Trophoblast cell (in vitro differentiated cells and primary cell): ENCODE results near the gene CCDC188.

Source experiments
- DNase-seq, 2 donors: peaks; one replicate each; pipeline ENCODE4 v3.0.0-alpha.2; 2016
- H2AFZ ChIP-seq: 2 replicates; pipeline ENCODE4 v1.6.1; 2013; ENCODE audit warnings: low read length, moderate library complexity, mild to moderate bottlenecking; ENCODE audit not compliant: insufficient read depth, poor library complexity
- H2AK5ac ChIP-seq: 2 replicates; pipeline ENCODE4 v1.6.1; 2013; ENCODE audit warnings: mild to moderate bottlenecking, low read length
- H2BK120ac ChIP-seq: 2 replicates; pipeline ENCODE4 v1.6.1; 2013; ENCODE audit warnings: low read length, mild to moderate bottlenecking, moderate library complexity; ENCODE audit not compliant: insufficient read depth, poor library complexity
- H2BK12ac ChIP-seq: 2 replicates; pipeline ENCODE4 v1.6.1; 2013; ENCODE audit warnings: mild to moderate bottlenecking, low read length, moderate library complexity
- H2BK5ac ChIP-seq: 2 replicates; pipeline ENCODE4 v1.6.1; 2013; ENCODE audit warnings: low read length, low read depth, moderate library complexity, mild to moderate bottlenecking; ENCODE audit not compliant: poor library complexity
- H3K14ac ChIP-seq: 2 replicates; pipeline ENCODE4 v1.6.1; 2013; ENCODE audit warnings: mild to moderate bottlenecking, low read length
- H3K18ac ChIP-seq: 2 replicates; pipeline ENCODE4 v1.6.1; 2013; ENCODE audit warnings: mild to moderate bottlenecking, low read length
- H3K23ac ChIP-seq: 2 replicates; pipeline ENCODE4 v1.6.1; 2013; ENCODE audit warnings: low read length
- H3K27ac ChIP-seq: 2 replicates; pipeline ENCODE4 v1.5.1; 2013; ENCODE audit warnings: low read depth, mild to moderate bottlenecking, inconsistent platforms, low read length, moderate library complexity
- H3K27me3 ChIP-seq: 2 replicates; pipeline ENCODE4 v1.6.1; 2013; ENCODE audit warnings: inconsistent platforms, mild to moderate bottlenecking, low read length, moderate library complexity; ENCODE audit not compliant: insufficient read depth
- H3K36me3 ChIP-seq, 2 experiments: 1 replicate in 1 of 2; 2 replicates in 1 of 2; pipeline ENCODE4 v1.6.1; 2013; ENCODE audit warnings: low read length in 2 of 2, mild to moderate bottlenecking in 2 of 2, moderate library complexity in 1 of 2; ENCODE audit not compliant: insufficient read depth in 2 of 2, control insufficient read depth in 1 of 2
- H3K4ac ChIP-seq: 2 replicates; pipeline ENCODE4 v1.6.1; 2013; ENCODE audit warnings: low read depth, mild to moderate bottlenecking, low read length, moderate library complexity
- H3K4me1 ChIP-seq, 2 experiments: 1 replicate in 1 of 2; 2 replicates in 1 of 2; pipeline ENCODE4 v1.6.1; 2013; ENCODE audit warnings: low read length in 2 of 2, mild to moderate bottlenecking in 2 of 2, moderate library complexity in 1 of 2; ENCODE audit not compliant: insufficient read depth in 2 of 2, control insufficient read depth in 1 of 2
- H3K4me2 ChIP-seq: 2 replicates; pipeline ENCODE4 v1.6.1; 2013; ENCODE audit warnings: inconsistent platforms, mild to moderate bottlenecking, low read length, moderate library complexity
- H3K4me3 ChIP-seq: 2 replicates; pipeline ENCODE4 v1.5.1; 2013; ENCODE audit warnings: mild to moderate bottlenecking, low read depth, low read length, inconsistent platforms
- H3K79me1 ChIP-seq: one replicate; pipeline ENCODE4 v1.6.1; 2013; ENCODE audit warnings: low read length
- H3K79me2 ChIP-seq: 2 replicates; pipeline ENCODE4 v1.6.1; 2013; ENCODE audit warnings: low read length, mild to moderate bottlenecking; ENCODE audit not compliant: control insufficient read depth, insufficient read depth, poor library complexity
- H3K9ac ChIP-seq: 2 replicates; pipeline ENCODE4 v1.6.1; 2013; ENCODE audit warnings: mild to moderate bottlenecking, low read length
- H3K9me3 ChIP-seq: 2 replicates; pipeline ENCODE4 v1.6.1; 2013; ENCODE audit warnings: low read depth, mild to moderate bottlenecking, control low read depth, inconsistent platforms, low read length; ENCODE audit not compliant: insufficient read depth
- H4K12ac ChIP-seq: 2 replicates; pipeline ENCODE4 v1.6.1; 2013; ENCODE audit warnings: low read depth, mild to moderate bottlenecking, low read length, moderate library complexity
- H4K8ac ChIP-seq: 2 replicates; pipeline ENCODE4 v1.6.1; 2013; ENCODE audit warnings: low read depth, mild to moderate bottlenecking, low read length, moderate library complexity
- H4K91ac ChIP-seq: one replicate; pipeline ENCODE4 v1.6.1; 2013; ENCODE audit warnings: low read depth, mild to moderate bottlenecking, low read length, moderate library complexity
- WGBS: extraction: QIAGEN DNeasy Blood & Tissue Kit; methylation state at CpG from one replicate; pipeline ENCODE4 v1.1.7; 2013; ENCODE audit warnings: missing lambda C conversion rate; ENCODE audit not compliant: insufficient read length, insufficient coverage; ENCODE audit errors: extremely low coverage; 5-methylcytosine and 5-hydroxymethylcytosine counted together

The CCDC188 gene

DNA sequence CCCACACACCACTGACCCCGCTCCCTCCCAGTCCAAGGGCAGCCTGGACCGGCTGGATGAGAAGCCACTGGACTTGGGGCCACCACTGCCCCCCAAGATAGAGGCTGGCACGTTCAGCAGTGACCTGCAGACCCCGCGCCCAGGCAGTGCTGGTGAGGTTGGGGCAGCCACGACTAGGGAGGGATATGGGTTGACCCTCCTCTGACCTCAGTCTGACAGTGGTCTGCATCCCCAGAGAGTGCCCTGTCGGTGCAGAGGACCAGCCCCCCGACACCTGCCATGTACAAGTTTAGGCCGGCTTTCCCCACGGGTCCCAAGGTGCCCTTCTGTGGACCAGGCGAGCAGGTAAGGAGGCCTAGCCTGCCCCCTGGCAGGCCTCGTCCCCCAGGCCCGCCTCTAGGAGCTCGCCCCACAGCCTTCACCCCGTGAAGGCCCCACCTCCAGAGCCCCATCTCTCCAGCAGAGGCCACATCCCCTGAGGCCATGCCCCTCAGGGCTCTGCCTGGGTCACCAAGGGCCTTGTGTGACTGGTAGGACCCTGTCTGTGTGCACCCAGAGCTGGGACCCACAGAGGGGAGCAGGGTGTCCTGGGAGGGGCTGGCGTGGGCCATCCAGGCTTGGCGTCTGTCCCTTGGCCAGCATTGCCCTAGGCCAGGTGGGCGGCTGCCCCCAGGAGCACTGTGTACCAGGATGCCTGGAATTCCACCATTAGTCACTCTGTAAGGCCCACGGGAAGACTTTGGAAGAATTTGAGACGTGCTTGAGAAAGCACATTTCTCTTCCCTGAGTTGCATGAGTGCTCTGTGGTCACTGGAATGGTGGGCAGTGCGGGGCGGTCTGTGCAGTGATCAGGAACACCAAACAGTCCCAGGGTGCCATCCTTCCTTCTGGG lies 9.4 kb downstream of the CCDC188 start:
- Histone ChIP-seq H4K8ac (peak overlapping the region; percentile 52), H4K91ac (peak overlapping the region; percentile 50), H3K79me2 (no peaks in the 10 kb centered on the region), H3K9me3 (peaks cover 1% of the 10 kb centered on the region), H3K79me1 (peaks cover 7% of the 10 kb centered on the region), H3K14ac (peak overlapping the region; percentile 50), H2BK5ac (peak overlapping the region; percentile 7), H3K4me1 (peaks cover 13 to 15% of the 10 kb centered on the region in 2 experiments), H3K4me3 (no peak overlapping the region), H4K12ac (no peak overlapping the region), H2BK12ac (no peak overlapping the region), H3K27me3 (no peaks in the 10 kb centered on the region), H3K36me3 (peaks cover 22 to 28% of the 10 kb centered on the region in 2 experiments), H2AK5ac (peak overlapping the region; percentile 6), H3K9ac (no peak overlapping the region), H3K4me2 (no peak overlapping the region), H2BK120ac (peak overlapping the region; percentile 13), H2AFZ (no peak overlapping the region), H3K4ac (no peak overlapping the region), H3K27ac (peak overlapping the region; percentile 9), H3K18ac (peak overlapping the region; percentile 18), H3K23ac (no peak overlapping the region)
- no CpG with 5 or more reads among the region's 22 CpGs for WGBS
- DNase-seq: peak; percentile 86 to 93

DNA sequence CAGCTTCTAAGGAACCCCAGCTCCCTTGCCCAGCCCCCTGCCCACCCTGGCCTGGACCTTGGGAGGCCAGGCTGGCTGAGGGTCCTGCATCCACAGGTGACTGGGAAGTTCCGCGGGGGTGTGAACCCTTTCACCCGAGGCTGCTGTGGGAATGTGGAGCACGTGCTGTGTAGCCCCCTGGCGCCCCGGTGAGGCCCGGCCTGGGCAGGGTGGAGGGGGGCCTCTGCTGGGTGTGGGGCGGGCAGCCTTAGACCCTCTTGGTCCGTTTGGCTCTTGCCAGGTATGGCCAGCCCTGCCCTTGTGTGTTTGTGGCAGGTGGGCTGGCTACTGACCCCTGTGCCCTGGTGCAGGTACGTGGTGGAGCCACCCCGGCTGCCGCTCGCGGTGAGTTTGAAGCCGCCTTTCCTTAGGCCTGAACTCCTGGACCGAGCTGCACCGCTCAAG lies 10.3 kb downstream of the CCDC188 start:
- Histone ChIP-seq H2BK120ac (no peak overlapping the region), H4K91ac (no peak overlapping the region), H2BK5ac (no peak overlapping the region), H3K4me1 (peaks cover 13 to 15% of the 10 kb centered on the region in 2 experiments), H3K9me3 (peaks cover 4% of the 10 kb centered on the region), H3K4ac (no peak overlapping the region), H3K79me1 (peaks cover 7% of the 10 kb centered on the region), H3K18ac (no peak overlapping the region), H3K14ac (no peak overlapping the region), H2AFZ (no peak overlapping the region), H3K27me3 (no peaks in the 10 kb centered on the region), H4K8ac (no peak overlapping the region), H3K23ac (no peak overlapping the region), H3K9ac (no peak overlapping the region), H3K27ac (no peak overlapping the region), H3K79me2 (no peaks in the 10 kb centered on the region), H3K36me3 (peaks cover 20 to 28% of the 10 kb centered on the region in 2 experiments), H4K12ac (no peak overlapping the region), H2AK5ac (no peak overlapping the region), H3K4me3 (no peak overlapping the region), H2BK12ac (no peak overlapping the region), H3K4me2 (no peak overlapping the region)
- no peak for DNase-seq
- WGBS: no CpG with 5 or more reads among the region's 17 CpGs

GRCh38 chr22:20140107-20140445 lies 10.8 kb downstream of the CCDC188 start:
- Histone ChIP-seq H3K4me1 (peaks cover 13 to 15% of the 10 kb centered on the region in 2 experiments), H2BK120ac (no peak overlapping the region), H3K18ac (no peak overlapping the region), H3K14ac (no peak overlapping the region), H3K79me1 (peaks cover 7% of the 10 kb centered on the region), H3K23ac (no peak overlapping the region), H3K79me2 (no peaks in the 10 kb centered on the region), H4K91ac (no peak overlapping the region), H3K4ac (no peak overlapping the region), H2BK12ac (no peak overlapping the region), H2BK5ac (no peak overlapping the region), H4K8ac (no peak overlapping the region), H3K9ac (no peak overlapping the region), H3K27ac (no peak overlapping the region), H2AFZ (no peak overlapping the region), H3K36me3 (peaks cover 18 to 24% of the 10 kb centered on the region in 2 experiments), H3K27me3 (no peaks in the 10 kb centered on the region), H3K4me2 (no peak overlapping the region), H3K4me3 (no peak overlapping the region), H3K9me3 (peaks cover 4% of the 10 kb centered on the region), H2AK5ac (no peak overlapping the region), H4K12ac (no peak overlapping the region)
- DNase-seq: no peak
- no CpG with 5 or more reads among the region's 11 CpGs for WGBS

DNA sequence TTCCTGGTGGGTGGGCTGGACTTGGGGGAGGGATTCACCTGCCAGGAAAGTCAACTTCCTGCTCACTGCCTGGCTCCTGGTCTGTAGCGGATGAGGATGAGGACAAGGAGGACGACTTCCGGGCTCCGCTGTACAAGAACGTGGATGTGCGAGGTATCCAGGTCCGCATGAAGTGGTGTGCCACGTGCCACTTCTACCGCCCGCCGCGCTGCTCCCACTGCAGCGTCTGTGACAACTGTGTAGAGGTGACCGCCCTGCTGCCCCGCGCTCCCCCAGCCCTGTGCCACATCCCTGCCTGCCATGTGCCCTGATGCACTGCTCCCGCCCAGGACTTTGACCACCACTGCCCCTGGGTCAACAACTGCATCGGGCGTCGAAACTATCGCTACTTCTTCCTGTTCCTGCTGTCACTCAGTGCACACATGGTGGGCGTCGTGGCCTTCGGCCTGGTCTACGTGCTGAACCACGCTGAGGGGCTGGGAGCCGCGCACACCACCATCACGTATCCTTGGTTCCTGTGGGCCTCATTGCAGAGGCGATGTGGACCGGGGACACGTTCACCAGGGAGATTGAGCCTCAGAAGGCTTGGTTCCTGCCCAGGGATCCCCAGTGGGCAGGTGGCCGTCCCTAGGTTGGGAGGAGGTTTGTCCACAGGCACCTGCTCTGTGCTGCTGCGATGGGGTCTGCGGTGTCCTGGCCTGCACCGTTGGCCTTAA lies 11.3 kb downstream of the CCDC188 start:
- Histone ChIP-seq H2BK120ac (no peak overlapping the region), H4K91ac (no peak overlapping the region), H3K23ac (no peak overlapping the region), H3K9ac (no peak overlapping the region), H3K36me3 (peaks cover 18 to 20% of the 10 kb centered on the region in 2 experiments), H2BK5ac (no peak overlapping the region), H3K79me1 (peaks cover 7% of the 10 kb centered on the region), H2AFZ (no peak overlapping the region), H3K9me3 (peaks cover 4% of the 10 kb centered on the region), H3K14ac (no peak overlapping the region), H2AK5ac (no peak overlapping the region), H4K12ac (no peak overlapping the region), H3K79me2 (no peaks in the 10 kb centered on the region), H3K4ac (no peak overlapping the region), H2BK12ac (no peak overlapping the region), H3K18ac (no peak overlapping the region), H3K27ac (no peak overlapping the region), H3K4me3 (no peak overlapping the region), H3K4me1 (peaks cover 13 to 15% of the 10 kb centered on the region in 2 experiments), H4K8ac (no peak overlapping the region), H3K4me2 (no peak overlapping the region), H3K27me3 (no peaks in the 10 kb centered on the region)
- no peak for DNase-seq
- WGBS: no CpG with 5 or more reads among the region's 36 CpGs
